SK-N-SH treated with all-trans-retinoic acid at 6 μM for 48 hours (cell line): ENCODE results near the gene NUP37.
A peak's percentile ranks its signal among the peaks of the same experiment; 100 is the strongest.

Experiments used
- ARNTL ChIP-seq: fragments of 450-650 bp; formaldehyde crosslinking; IDR thresholded peaks from 2 replicates; pipeline ENCODE4 v1.5.0; 2020; ENCODE audit warnings: low read depth, mild to moderate bottlenecking, moderate library complexity, borderline replicate concordance
- CSDC2 ChIP-seq: fragments of 250-450 bp; sonication (Bioruptor Pico); IDR thresholded peaks from 2 replicates; pipeline ENCODE4 v1.5.0; 2020; ENCODE audit warnings: mild to moderate bottlenecking, moderate library complexity
- ESRRG ChIP-seq: fragments of 250-450 bp; sonication (Bioruptor Pico); IDR thresholded peaks from 2 replicates; pipeline ENCODE4 v1.6.1; 2021; ENCODE audit warnings: mild to moderate bottlenecking
- ISL1 ChIP-seq: fragments of 250-450 bp; sonication (Bioruptor Pico); IDR thresholded peaks from 2 replicates; pipeline ENCODE4 v2.1.2; 2022; ENCODE audit warnings: mild to moderate bottlenecking, moderate library complexity
- RARB ChIP-seq: fragments of 250-450 bp; sonication (Bioruptor Pico); IDR thresholded peaks from 2 replicates; pipeline ENCODE4 v1.8.0; 2021; ENCODE audit warnings: mild to moderate bottlenecking, moderate library complexity
- ZNF565 ChIP-seq: fragments of 450-650 bp; formaldehyde crosslinking; conservative IDR thresholded peaks from 2 replicates; pipeline ENCODE4 v1.5.0; 2020; ENCODE audit warnings: low read depth, mild to moderate bottlenecking, moderate library complexity
- ZNF70 ChIP-seq: fragments of 450-650 bp; formaldehyde crosslinking; IDR thresholded peaks from 2 replicates; pipeline ENCODE4 v1.5.0; 2020; ENCODE audit warnings: mild to moderate bottlenecking, moderate library complexity
- TF ChIP-seq, protein P1 (sequence below): fragments of 250-450 bp; sonication (Bioruptor Pico); IDR thresholded peaks from 2 replicates; pipeline ENCODE4 v1.5.1; 2020; ENCODE audit warnings: low read depth, mild to moderate bottlenecking, moderate library complexity
- TF ChIP-seq, protein P2 (sequence below): fragments of 250-450 bp; sonication (Bioruptor Pico); IDR thresholded peaks from 2 replicates; pipeline ENCODE4 v1.8.0; 2020; ENCODE audit warnings: mild to moderate bottlenecking, moderate library complexity, borderline replicate concordance
- TF ChIP-seq, protein P3 (sequence below): fragments of 250-450 bp; sonication (Bioruptor Pico); IDR thresholded peaks from 2 replicates; pipeline ENCODE4 v1.5.1; 2021; ENCODE audit warnings: mild to moderate bottlenecking, moderate library complexity

GRCh38 chr12:102024765-102025164 is 95.1 kb downstream of the NUP37 start:
- TF ChIP-seq, protein P1, sequence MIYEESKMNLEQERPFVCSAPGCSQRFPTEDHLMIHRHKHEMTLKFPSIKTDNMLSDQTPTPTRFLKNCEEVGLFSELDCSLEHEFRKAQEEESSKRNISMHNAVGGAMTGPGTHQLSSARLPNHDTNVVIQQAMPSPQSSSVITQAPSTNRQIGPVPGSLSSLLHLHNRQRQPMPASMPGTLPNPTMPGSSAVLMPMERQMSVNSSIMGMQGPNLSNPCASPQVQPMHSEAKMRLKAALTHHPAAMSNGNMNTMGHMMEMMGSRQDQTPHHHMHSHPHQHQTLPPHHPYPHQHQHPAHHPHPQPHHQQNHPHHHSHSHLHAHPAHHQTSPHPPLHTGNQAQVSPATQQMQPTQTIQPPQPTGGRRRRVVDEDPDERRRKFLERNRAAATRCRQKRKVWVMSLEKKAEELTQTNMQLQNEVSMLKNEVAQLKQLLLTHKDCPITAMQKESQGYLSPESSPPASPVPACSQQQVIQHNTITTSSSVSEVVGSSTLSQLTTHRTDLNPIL (CRISPR knock-in tag) = no peak
- TF ChIP-seq ISL1 (CRISPR knock-in tag) (peak; percentile 85), ARNTL (CRISPR knock-in tag) (no peak), ZNF70 (no peak), ESRRG (CRISPR knock-in tag) (no peak), CSDC2 (CRISPR knock-in tag) (no peak), ZNF565 (CRISPR knock-in tag) (no peak), RARB (no peak)
- TF ChIP-seq, protein P2, sequence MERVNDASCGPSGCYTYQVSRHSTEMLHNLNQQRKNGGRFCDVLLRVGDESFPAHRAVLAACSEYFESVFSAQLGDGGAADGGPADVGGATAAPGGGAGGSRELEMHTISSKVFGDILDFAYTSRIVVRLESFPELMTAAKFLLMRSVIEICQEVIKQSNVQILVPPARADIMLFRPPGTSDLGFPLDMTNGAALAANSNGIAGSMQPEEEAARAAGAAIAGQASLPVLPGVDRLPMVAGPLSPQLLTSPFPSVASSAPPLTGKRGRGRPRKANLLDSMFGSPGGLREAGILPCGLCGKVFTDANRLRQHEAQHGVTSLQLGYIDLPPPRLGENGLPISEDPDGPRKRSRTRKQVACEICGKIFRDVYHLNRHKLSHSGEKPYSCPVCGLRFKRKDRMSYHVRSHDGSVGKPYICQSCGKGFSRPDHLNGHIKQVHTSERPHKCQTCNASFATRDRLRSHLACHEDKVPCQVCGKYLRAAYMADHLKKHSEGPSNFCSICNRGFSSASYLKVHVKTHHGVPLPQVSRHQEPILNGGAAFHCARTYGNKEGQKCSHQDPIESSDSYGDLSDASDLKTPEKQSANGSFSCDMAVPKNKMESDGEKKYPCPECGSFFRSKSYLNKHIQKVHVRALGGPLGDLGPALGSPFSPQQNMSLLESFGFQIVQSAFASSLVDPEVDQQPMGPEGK (CRISPR knock-in tag) = no peak
- TF ChIP-seq, protein P3, sequence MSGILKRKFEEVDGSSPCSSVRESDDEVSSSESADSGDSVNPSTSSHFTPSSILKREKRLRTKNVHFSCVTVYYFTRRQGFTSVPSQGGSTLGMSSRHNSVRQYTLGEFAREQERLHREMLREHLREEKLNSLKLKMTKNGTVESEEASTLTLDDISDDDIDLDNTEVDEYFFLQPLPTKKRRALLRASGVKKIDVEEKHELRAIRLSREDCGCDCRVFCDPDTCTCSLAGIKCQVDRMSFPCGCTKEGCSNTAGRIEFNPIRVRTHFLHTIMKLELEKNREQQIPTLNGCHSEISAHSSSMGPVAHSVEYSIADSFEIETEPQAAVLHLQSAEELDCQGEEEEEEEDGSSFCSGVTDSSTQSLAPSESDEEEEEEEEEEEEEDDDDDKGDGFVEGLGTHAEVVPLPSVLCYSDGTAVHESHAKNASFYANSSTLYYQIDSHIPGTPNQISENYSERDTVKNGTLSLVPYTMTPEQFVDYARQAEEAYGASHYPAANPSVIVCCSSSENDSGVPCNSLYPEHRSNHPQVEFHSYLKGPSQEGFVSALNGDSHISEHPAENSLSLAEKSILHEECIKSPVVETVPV = no peak
